Breast epithelium (tissue), 4 donors: ENCODE results near the gene DNM3. TPM values are rescaled to one million over a fixed set of nuclear protein-coding genes. Genes with fewer than 3 reads are reported as not detected.

Experiments used
- DNase-seq, 2 donors: peaks; one replicate each; pipeline ENCODE4 v3.0.0-alpha.2; 2019; ENCODE audit warnings: low spot score in 2 of 2
- H3K27ac ChIP-seq, 2 donors: fragments of 200-600 bp; sonication (generic) in 1 of 2; one replicate each; pipeline ENCODE4 v1.5.1; 2016 to 2019; ENCODE audit warnings: mild to moderate bottlenecking in 1 of 2
- H3K27me3 ChIP-seq, 2 donors: fragments of 200-600 bp; sonication (generic) in 1 of 2; one replicate each; pipeline versions ENCODE4 v1.5.1 to v1.6.0; 2017 to 2019; ENCODE audit warnings: control low read depth in 1 of 2, mild to moderate bottlenecking in 1 of 2
- H3K36me3 ChIP-seq: fragments of 200-600 bp; one replicate; pipeline ENCODE4 v1.5.1; 2019
- H3K4me1 ChIP-seq, 2 donors: fragments of 200-600 bp; sonication (generic); one replicate each; pipeline ENCODE4 v1.5.1; 2016 to 2019; ENCODE audit warnings: control low read depth in 1 of 2
- H3K4me3 ChIP-seq, 3 donors: fragments of 200-600 bp; sonication (generic); 1 replicate in 2 of 3; 2 replicates in 1 of 3; pipeline ENCODE4 v1.5.1; 2016 to 2019; ENCODE audit warnings: mild to moderate bottlenecking in 3 of 3, moderate library complexity in 2 of 3
- H3K9me3 ChIP-seq, 2 donors: fragments of 200-600 bp; sonication (generic) in 1 of 2; one replicate each; pipeline ENCODE4 v1.5.1; 2016 to 2019; ENCODE audit warnings: control low read depth in 1 of 2
- CTCF ChIP-seq, 3 donors: fragments of 450-650 bp; IDR thresholded peaks; one replicate each; pipeline ENCODE4 v1.5.1; 2016 to 2017; ENCODE audit warnings: antibody characterized with exemption in 3 of 3, mild to moderate bottlenecking in 3 of 3, moderate library complexity in 3 of 3
- POLR2A ChIP-seq: fragments of 450-650 bp; IDR thresholded peaks from one replicate; pipeline ENCODE4 v1.6.1; 2016; ENCODE audit warnings: antibody characterized with exemption, mild to moderate bottlenecking, moderate library complexity
- POLR2AphosphoS5 ChIP-seq, 3 donors: sonication (generic); formaldehyde crosslinking; IDR thresholded peaks; one replicate each; pipeline ENCODE4 v1.6.1; 2017; ENCODE audit warnings: antibody characterized with exemption in 3 of 3
- intact Hi-C: fragments of 100-400 bp; cut with DNase I; formaldehyde crosslinking; loops from one replicate; pipeline ENCODE4 v1.15.1; 2023; ENCODE audit warnings: low total_unique reads
- total RNA-seq, 3 donors: library from RNA; depleted of rRNA; stranded (reverse); fragments of >200 nt; gene quantifications; one replicate each; pipeline ENCODE4 v1.1.0, GENCODE V29; 2016

The DNM3 gene
- total RNA-seq, 3 donors from 2014 or later, result 5.1 to 7.5 (median 6.6) TPM

- TF ChIP-seq POLR2AphosphoS5 (IDR thresholded peaks at IDR 0.05) (no peak), POLR2A (no peak), CTCF (IDR thresholded peaks at IDR 0.05) (no peak)
- no peak for DNase-seq
- Histone ChIP-seq H3K4me3 (peak overlapping the region; percentile 49 to 57 (median 57)), H3K36me3 (no peaks in the 10 kb centered on the region), H3K27ac (peak overlapping the region in 1 of 2 donors; percentile 65), H3K4me1 (no peaks in the 10 kb centered on the region), H3K27me3 (no peaks in the 10 kb centered on the region), H3K9me3 (no peaks in the 10 kb centered on the region)
- intact Hi-C loops, result no loop called here
Observed at GRCh38 chr1:172140072-172140471, 298.8 kb downstream of the DNM3 start.

- intact Hi-C loops, result no loop called here
- no peaks in the 10 kb centered on the region for H3K36me3 ChIP-seq
- H3K27ac ChIP-seq, result peak overlapping the region in 1 of 2 donors; percentile 65
Observed at GRCh38 chr1:172140591-172140990, 299.3 kb downstream of the DNM3 start.

GRCh38 chr1:172141341-172141881 lies 300.1 kb downstream of the DNM3 start:
- H3K9me3 ChIP-seq, result no peaks in the 10 kb centered on the region
- no peaks in the 10 kb centered on the region for H3K27me3 ChIP-seq
- no peaks in the 10 kb centered on the region for H3K4me1 ChIP-seq
- no peaks in the 10 kb centered on the region for H3K36me3 ChIP-seq
- no peak for DNase-seq
- H3K27ac ChIP-seq, result peak overlapping the region; percentile 65 to 81
- intact Hi-C loops, result no loop called here
- no peak for TF ChIP-seq CTCF (IDR thresholded peaks at IDR 0.05)
- no peak for TF ChIP-seq POLR2A
- TF ChIP-seq POLR2AphosphoS5 (IDR thresholded peaks at IDR 0.05), result no peak
- peak overlapping the region; percentile 49 to 57 (median 57) for H3K4me3 ChIP-seq

More at GRCh38 chr1:172140591-172140990, 299.3 kb downstream of the DNM3 start:
- no peak for DNase-seq
- H3K4me3 ChIP-seq, result peak overlapping the region; percentile 49 to 57 (median 57)
- TF ChIP-seq CTCF (IDR thresholded peaks at IDR 0.05) (no peak), POLR2AphosphoS5 (IDR thresholded peaks at IDR 0.05) (no peak), POLR2A (no peak)
- H3K4me1 ChIP-seq, result no peaks in the 10 kb centered on the region
- H3K27me3 ChIP-seq, result no peaks in the 10 kb centered on the region
- no peaks in the 10 kb centered on the region for H3K9me3 ChIP-seq

- Histone ChIP-seq H3K36me3 (no peaks in the 10 kb centered on the region), H3K27me3 (no peaks in the 10 kb centered on the region), H3K27ac (peak overlapping the region; percentile 34 to 81), H3K9me3 (no peaks in the 10 kb centered on the region), H3K4me1 (no peaks in the 10 kb centered on the region), H3K4me3 (peak overlapping the region; percentile 49 to 57 (median 57))
- TF ChIP-seq POLR2AphosphoS5 (IDR thresholded peaks at IDR 0.05), result no peak
- no peak for TF ChIP-seq POLR2A
- no peak for TF ChIP-seq CTCF (IDR thresholded peaks at IDR 0.05)
- intact Hi-C loops, result no loop called here
- no peak for DNase-seq
Observed at GRCh38 chr1:172142324-172142723, 301.0 kb downstream of the DNM3 start.

GRCh38 chr1:172143384-172144055 lies 302.2 kb downstream of the DNM3 start:
- Histone ChIP-seq H3K27ac (peak overlapping the region; percentile 70 to 90), H3K27me3 (no peaks in the 10 kb centered on the region), H3K4me1 (no peaks in the 10 kb centered on the region), H3K36me3 (no peaks in the 10 kb centered on the region), H3K9me3 (no peaks in the 10 kb centered on the region), H3K4me3 (peak overlapping the region; percentile 49 to 69 (median 57))
- intact Hi-C loops, result no loop called here
- DNase-seq, result no peak
- TF ChIP-seq POLR2A (no peak), CTCF (IDR thresholded peaks at IDR 0.05) (no peak), POLR2AphosphoS5 (IDR thresholded peaks at IDR 0.05) (no peak)
